Naive thymus-derived CD4-positive, alpha-beta T cell (primary cell): Measurements from ENCODE around the gene B4GALNT4. TPM values are rescaled to one million over a fixed set of nuclear protein-coding genes. Genes with fewer than 3 reads are reported as not detected.
"Not testable (repeated sequence)": the region's sequence is repeated elsewhere in the genome, so short reads cannot be mapped to it uniquely, and the experiment has no call there.

Source experiments
- ATAC-seq: fragments of 150-1000 bp; cut with Tn5 transposase; 2 replicates; pipeline ENCODE4 v1.10.0; 2021; ENCODE audit warnings: mild to moderate bottlenecking, moderate library complexity
- CTCF ChIA-PET: fragments of 350-600 bp; sonication (Branson Sonifier 250); formaldehyde crosslinking; loops from one replicate; lab custom pipeline; 2021; ENCODE audit warnings: antibody characterized with exemption; lab: Charles Lee
- POLR2A ChIA-PET: fragments of 350-600 bp; sonication (Branson Sonifier 250); formaldehyde crosslinking; loops from one replicate; lab custom pipeline; 2021; ENCODE audit warnings: antibody characterized with exemption, inconsistent platforms; lab: Charles Lee
- DNase-seq, 9 donors: peaks; one replicate each; pipeline versions ENCODE4 v3.0.0 to v3.0.0-alpha.2; 2020 to 2022; ENCODE audit warnings: mixed read lengths in 1 of 9
- H3K27ac ChIP-seq: one replicate; pipeline ENCODE4 v1.7.0; 2013; ENCODE audit warnings: mild to moderate bottlenecking, low read depth, low read length, moderate library complexity
- H3K27me3 ChIP-seq, 2 donors: one replicate each; pipeline ENCODE4 v1.7.0; 2013; ENCODE audit warnings: low read length in 2 of 2, mild to moderate bottlenecking in 2 of 2, moderate library complexity in 2 of 2; ENCODE audit not compliant: control insufficient read depth in 2 of 2, insufficient read depth in 2 of 2
- H3K36me3 ChIP-seq, 3 experiments: 1 replicate in 2 of 3; 2 replicates in 1 of 3; pipeline ENCODE4 v1.7.0; 2013; ENCODE audit warnings: low read length in 3 of 3, mild to moderate bottlenecking in 3 of 3, moderate library complexity in 1 of 3; ENCODE audit not compliant: insufficient read depth in 3 of 3, control insufficient read depth in 2 of 3
- H3K4me1 ChIP-seq, 2 donors: one replicate each; pipeline ENCODE4 v1.7.0; 2013; ENCODE audit warnings: low read length in 2 of 2, mild to moderate bottlenecking in 2 of 2, moderate library complexity in 1 of 2; ENCODE audit not compliant: control insufficient read depth in 2 of 2, insufficient read depth in 2 of 2
- H3K4me3 ChIP-seq: 2 replicates; pipeline ENCODE4 v1.7.0; 2013; ENCODE audit warnings: mild to moderate bottlenecking, low read length
- H3K9me3 ChIP-seq, 3 experiments: 1 replicate in 2 of 3; 2 replicates in 1 of 3; pipeline ENCODE4 v1.7.0; 2013; ENCODE audit warnings: low read length in 3 of 3; ENCODE audit not compliant: control insufficient read depth in 2 of 3
- H3K27ac Mint-ChIP-seq, 9 donors: one replicate each; pipeline ENCODE4 v1.8.0; 2020 to 2022; ENCODE audit warnings: mixed read lengths in 9 of 9, mild to moderate bottlenecking in 8 of 9, moderate library complexity in 5 of 9, inconsistent platforms in 2 of 9
- H3K27me3 Mint-ChIP-seq, 5 donors: one replicate each; pipeline ENCODE4 v1.8.0; 2021 to 2022; ENCODE audit warnings: mixed read lengths in 5 of 5, mild to moderate bottlenecking in 1 of 5
- H3K36me3 Mint-ChIP-seq, 5 donors: one replicate each; pipeline ENCODE4 v1.8.0; 2020 to 2022; ENCODE audit warnings: mixed read lengths in 5 of 5, mild to moderate bottlenecking in 3 of 5, inconsistent platforms in 1 of 5
- H3K4me1 Mint-ChIP-seq, 7 donors: one replicate each; pipeline ENCODE4 v1.8.0; 2020 to 2022; ENCODE audit warnings: mixed read lengths in 7 of 7, mild to moderate bottlenecking in 3 of 7, inconsistent platforms in 1 of 7
- H3K4me3 Mint-ChIP-seq, 10 donors: one replicate each; pipeline ENCODE4 v1.8.0; 2020 to 2022; ENCODE audit warnings: mild to moderate bottlenecking in 10 of 10, mixed read lengths in 10 of 10, moderate library complexity in 6 of 10, inconsistent platforms in 2 of 10
- H3K9me3 Mint-ChIP-seq, 11 donors: one replicate each; pipeline ENCODE4 v1.8.0; 2020 to 2022; ENCODE audit warnings: mixed read lengths in 11 of 11, mild to moderate bottlenecking in 4 of 11, inconsistent platforms in 1 of 11, moderate library complexity in 1 of 11
- intact Hi-C, 2 donors: fragments of 100-400 bp; cut with micrococcal nuclease; formaldehyde crosslinking; loops; one replicate each; pipeline ENCODE4 v1.15.1; 2023
- polyA plus RNA-seq, 2 donors: library from polyadenylated mRNA; unstranded; fragments of 300-500 nt; fragmentation: Illumina TruSeq; gene quantifications; one replicate each; pipeline ENCODE4 v1.2.3, GENCODE V29; 2021
- total RNA-seq, 6 experiments: library from RNA in 5 of 6; stranded (reverse) in 5 of 6; gene quantifications; 1 replicate in 5 of 6; 2 replicates in 1 of 6; pipeline ENCODE4 v1.2.3 and lab custom pipeline; 2021 to 2026

Gene B4GALNT4
- total and polyA plus RNA-seq, 7 experiments from 2014 or later = 0.14 to 11.8 (median 2.6) TPM; not detected in 1

GRCh38 chr11:340539-341512 lies 28.5 kb upstream of the B4GALNT4 start:
- Histone ChIP-seq H3K9me3 (no peaks in the 10 kb centered on the region), H3K4me1 (peaks cover 0 to 16% of the 10 kb centered on the region in 2 donors), H3K4me3 (no peak overlapping the region), H3K27me3 (no peaks in the 10 kb centered on the region), H3K36me3 (no peaks in the 10 kb centered on the region), H3K27ac (no peak overlapping the region)
- Mint-ChIP-seq H3K9me3 (no peaks in the 10 kb centered on the region), H3K27ac (peak overlapping the region in 3 of 9 donors; percentile 54 to 78 (median 77)), H3K36me3 (peaks cover 0 to 2% (median 0%) of the 10 kb centered on the region in 5 donors), H3K4me1 (peaks cover 19 to 46% (median 34%) of the 10 kb centered on the region in 7 donors), H3K4me3 (no peak overlapping the region), H3K27me3 (peaks cover 0 to 16% (median 0%) of the 10 kb centered on the region in 5 donors)
- CTCF ChIA-PET = interaction anchor here (0.7 to 1.1 kb wide), 3 partner anchors 12 to 90 kb away, joined by 3 to 4 read pairs (median 3); no protein-coding TSS in a partner anchor
- no peak for DNase-seq
- POLR2A ChIA-PET = interaction anchor here (0.6 to 3.5 kb wide), 10 partner anchors 8 to 134 kb away, joined by 3 to 28 read pairs (median 4); partner anchors contain the start of gene BET1L
- intact Hi-C loops = no loop called here
- ATAC-seq = no peak

- POLR2A ChIA-PET = interaction anchor here (0.7 to 1.4 kb wide), 5 partner anchors 12 to 144 kb away, joined by 3 to 4 read pairs (median 3); no protein-coding TSS in a partner anchor
- H3K27ac Mint-ChIP-seq = peak overlapping the region in 4 of 9 donors; percentile 2 to 78 (median 53)
Observed at GRCh38 chr11:342328-342727, 27.0 kb upstream of the B4GALNT4 start.

GRCh38 chr11:344836-345578 lies 24.3 kb upstream of the B4GALNT4 start:
- Histone ChIP-seq H3K4me1 (no peaks in the 10 kb centered on the region), H3K36me3 (no peaks in the 10 kb centered on the region), H3K27ac (no peak overlapping the region), H3K4me3 (no peak overlapping the region), H3K9me3 (no peaks in the 10 kb centered on the region), H3K27me3 (no peaks in the 10 kb centered on the region)
- Mint-ChIP-seq H3K27ac (peak overlapping the region in 2 of 9 donors; percentile 3 to 27), H3K4me1 (peaks cover 8 to 24% (median 21%) of the 10 kb centered on the region in 7 donors), H3K9me3 (no peaks in the 10 kb centered on the region), H3K27me3 (peaks cover 0 to 21% (median 0%) of the 10 kb centered on the region in 5 donors), H3K4me3 (no peak overlapping the region), H3K36me3 (peaks cover 0 to 2% (median 0%) of the 10 kb centered on the region in 5 donors)
- intact Hi-C loops = no loop called here
- ATAC-seq (no peak), DNase-seq (no peak)
- POLR2A ChIA-PET = interaction anchor here (0.6 to 1.7 kb wide), 6 partner anchors 15 to 61 kb away, joined by 3 to 5 read pairs (median 4); no protein-coding TSS in a partner anchor
- CTCF ChIA-PET = interaction anchor here (1.2 to 2.2 kb wide), 3 partner anchors 10 to 39 kb away, joined by 3 to 6 read pairs (median 6); no protein-coding TSS in a partner anchor

More at GRCh38 chr11:342328-342727, 27.0 kb upstream of the B4GALNT4 start:
- Mint-ChIP-seq H3K4me3 (peak overlapping the region in 1 of 10 donors; percentile 7), H3K36me3 (peaks cover 0 to 2% (median 0%) of the 10 kb centered on the region in 5 donors), H3K9me3 (no peaks in the 10 kb centered on the region), H3K4me1 (peaks cover 8 to 33% (median 21%) of the 10 kb centered on the region in 7 donors), H3K27me3 (peaks cover 0 to 21% (median 0%) of the 10 kb centered on the region in 5 donors)
- DNase-seq = no peak
- peaks cover 0 to 4% of the 10 kb centered on the region in 2 donors for H3K4me1 ChIP-seq
- CTCF ChIA-PET = interaction anchor here (0.7 kb wide), 1 partner anchor 177 kb away, joined by 3 read pairs; no protein-coding TSS in a partner anchor
- no peaks in the 10 kb centered on the region for H3K36me3 ChIP-seq
- H3K9me3 ChIP-seq = no peaks in the 10 kb centered on the region
- intact Hi-C loops = no loop called here
- no peaks in the 10 kb centered on the region for H3K27me3 ChIP-seq
- ATAC-seq = no peak
- H3K4me3 ChIP-seq = no peak overlapping the region
- H3K27ac ChIP-seq = no peak overlapping the region

- Mint-ChIP-seq H3K27ac (no peak overlapping the region), H3K9me3 (no peaks in the 10 kb centered on the region), H3K36me3 (peaks cover 0 to 1% (median 0%) of the 10 kb centered on the region in 5 donors), H3K4me1 (peaks cover 14 to 26% (median 22%) of the 10 kb centered on the region in 7 donors), H3K4me3 (no peak overlapping the region), H3K27me3 (peaks cover 0 to 14% (median 0%) of the 10 kb centered on the region in 5 donors)
- no peaks in the 10 kb centered on the region for H3K9me3 ChIP-seq
- no peaks in the 10 kb centered on the region for H3K27me3 ChIP-seq
- H3K27ac ChIP-seq = no peak overlapping the region
- no peak overlapping the region for H3K4me3 ChIP-seq
- intact Hi-C loops = no loop called here
- ChIA-PET POLR2A (interaction anchor here (1.1 to 1.2 kb wide), 2 partner anchors 13 to 17 kb away, joined by 3 to 5 read pairs; no protein-coding TSS in a partner anchor), CTCF (no interaction called here)
- peaks cover 0 to 7% of the 10 kb centered on the region in 2 donors for H3K4me1 ChIP-seq
- H3K36me3 ChIP-seq = no peaks in the 10 kb centered on the region
- ATAC-seq = no peak
- no peak for DNase-seq
Observed at GRCh38 chr11:346529-346928, 22.8 kb upstream of the B4GALNT4 start.

- peak overlapping the region in 1 of 9 donors; percentile 10 for H3K27ac Mint-ChIP-seq
- H3K9me3 ChIP-seq, H3K4me3 Mint-ChIP-seq, H3K27me3 ChIP-seq, H3K4me1 ChIP-seq, intact Hi-C loops, H3K27ac ChIP-seq, DNase-seq, H3K4me3 ChIP-seq, H3K9me3 Mint-ChIP-seq, ATAC-seq, H3K36me3 Mint-ChIP-seq, H3K36me3 ChIP-seq: not testable (repeated sequence)
- ChIA-PET CTCF (interaction anchor here (0.9 to 1.8 kb wide), 3 partner anchors 12 to 37 kb away, joined by 3 to 9 read pairs (median 3); no protein-coding TSS in a partner anchor), POLR2A (interaction anchor here (0.7 to 2.4 kb wide), 8 partner anchors 9 to 35 kb away, joined by 3 to 9 read pairs (median 4); partner anchors contain the start of gene IFITM1)
- H3K4me1 Mint-ChIP-seq = peaks cover 31 to 40% (median 38%) of the 10 kb centered on the region in 7 donors
- H3K27me3 Mint-ChIP-seq = peaks cover 0 to 11% (median 0%) of the 10 kb centered on the region in 5 donors
Observed at GRCh38 chr11:349270-349954, 19.9 kb upstream of the B4GALNT4 start.
